Activated CD8-positive, alpha-beta memory T cell treated with anti-CD3 and anti-CD28 coated beads, Interleukin-2, amount 10 ng/mL, durations not matched to agents 7 days and 5 days (primary cell): ENCODE results near the gene DNAJC18. TPM values are rescaled to one million over a fixed set of nuclear protein-coding genes. Genes with fewer than 3 reads are reported as not detected.
A peak's percentile ranks its signal among the peaks of the same experiment; 100 is the strongest.

Experiments used
- ATAC-seq: fragments of 150-1000 bp; cut with Tn5 transposase; one replicate; pipeline ENCODE4 v1.10.0; 2021; ENCODE audit warnings: moderate library complexity
- CTCF ChIA-PET: fragments of 350-600 bp; sonication (Branson Sonifier 250); formaldehyde crosslinking; loops from one replicate; lab custom pipeline; 2021; ENCODE audit warnings: antibody characterized with exemption; lab: Charles Lee
- DNase-seq: peaks from one replicate; pipeline ENCODE4 v3.0.0-alpha.2; 2020
- H3K27ac Mint-ChIP-seq: one replicate; pipeline ENCODE4 v1.8.0; 2021; ENCODE audit warnings: mild to moderate bottlenecking, mixed read lengths
- H3K27me3 Mint-ChIP-seq: one replicate; pipeline ENCODE4 v1.8.0; 2021; ENCODE audit warnings: mixed read lengths
- H3K36me3 Mint-ChIP-seq: one replicate; pipeline ENCODE4 v1.8.0; 2021; ENCODE audit warnings: mild to moderate bottlenecking, mixed read lengths
- H3K4me1 Mint-ChIP-seq: one replicate; pipeline ENCODE4 v1.8.0; 2021; ENCODE audit warnings: mixed read lengths
- H3K4me3 Mint-ChIP-seq: one replicate; pipeline ENCODE4 v1.8.0; 2021; ENCODE audit warnings: mild to moderate bottlenecking, moderate library complexity, mixed read lengths
- H3K9me3 Mint-ChIP-seq: one replicate; pipeline ENCODE4 v1.8.0; 2022; ENCODE audit warnings: low read depth, mixed read lengths
- total RNA-seq, 2 experiments: library from RNA; stranded (reverse); gene quantifications; one replicate each; pipeline ENCODE4 v1.2.3, GENCODE V29; 2021

DNAJC18 gene
- total RNA-seq, 2 experiments from 2014 or later, result 9.2 to 25.7 TPM

DNA sequence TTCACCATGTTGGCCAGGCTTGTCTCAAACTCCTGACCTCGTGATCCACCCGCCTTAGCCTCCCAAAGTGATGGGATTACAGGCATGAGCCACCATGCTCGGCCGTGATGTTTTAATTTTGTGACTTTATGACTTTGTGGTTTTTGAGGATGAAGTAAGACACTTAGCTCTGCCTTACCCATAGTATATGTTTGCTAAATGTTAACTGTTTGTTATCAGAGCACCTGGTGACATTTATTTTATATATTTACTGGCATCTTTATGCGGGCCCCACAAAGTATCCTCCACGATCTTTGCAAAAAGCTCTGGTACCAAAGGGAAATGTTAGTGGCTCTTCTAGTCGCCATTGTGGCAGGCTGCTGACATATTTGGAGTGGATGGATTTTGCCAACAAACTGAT, 63.0 kb downstream of the DNAJC18 start:
- H3K27ac Mint-ChIP-seq, result no peak overlapping the region
- no peak for DNase-seq
- CTCF ChIA-PET, result interaction anchor here (1.0 to 2.3 kb wide), 2 partner anchors 12 to 34 kb away, joined by 4 to 6 read pairs; partner anchors contain the start of gene PAIP2
- no peak overlapping the region for H3K4me3 Mint-ChIP-seq
- peaks cover 28% of the 10 kb centered on the region for H3K4me1 Mint-ChIP-seq
- H3K27me3 Mint-ChIP-seq, result no peaks in the 10 kb centered on the region
- H3K9me3 Mint-ChIP-seq, result no peaks in the 10 kb centered on the region
- ATAC-seq, result no peak
- H3K36me3 Mint-ChIP-seq, result peaks cover 17% of the 10 kb centered on the region

DNA sequence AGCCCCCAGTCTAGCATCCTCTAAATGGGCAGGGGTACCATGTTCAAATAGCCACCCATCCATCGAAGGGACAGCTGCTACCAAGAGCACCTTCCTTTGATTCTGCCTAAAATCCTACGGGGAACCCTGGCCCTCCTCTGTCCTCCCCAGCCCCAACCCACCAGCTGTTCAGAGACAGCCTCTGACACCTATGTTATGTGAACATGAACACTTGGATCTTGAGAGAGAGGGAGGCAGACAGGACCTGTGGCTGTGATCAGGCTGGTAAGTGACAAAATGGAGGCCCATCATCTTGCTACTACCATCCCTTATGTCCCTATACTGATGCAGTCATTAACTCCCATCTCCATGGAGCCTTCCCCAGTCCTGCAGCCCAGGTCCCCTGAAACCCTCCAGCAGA, 64.4 kb downstream of the DNAJC18 start:
- ATAC-seq (no peak), DNase-seq (no peak)
- Mint-ChIP-seq H3K36me3 (peaks cover 21% of the 10 kb centered on the region), H3K4me1 (peaks cover 38% of the 10 kb centered on the region), H3K4me3 (no peak overlapping the region), H3K27ac (no peak overlapping the region), H3K9me3 (no peaks in the 10 kb centered on the region), H3K27me3 (no peaks in the 10 kb centered on the region)
- CTCF ChIA-PET, result interaction anchor here (1.2 kb wide), 1 partner anchor 29 kb away, joined by 5 read pairs; no protein-coding TSS in a partner anchor

DNA sequence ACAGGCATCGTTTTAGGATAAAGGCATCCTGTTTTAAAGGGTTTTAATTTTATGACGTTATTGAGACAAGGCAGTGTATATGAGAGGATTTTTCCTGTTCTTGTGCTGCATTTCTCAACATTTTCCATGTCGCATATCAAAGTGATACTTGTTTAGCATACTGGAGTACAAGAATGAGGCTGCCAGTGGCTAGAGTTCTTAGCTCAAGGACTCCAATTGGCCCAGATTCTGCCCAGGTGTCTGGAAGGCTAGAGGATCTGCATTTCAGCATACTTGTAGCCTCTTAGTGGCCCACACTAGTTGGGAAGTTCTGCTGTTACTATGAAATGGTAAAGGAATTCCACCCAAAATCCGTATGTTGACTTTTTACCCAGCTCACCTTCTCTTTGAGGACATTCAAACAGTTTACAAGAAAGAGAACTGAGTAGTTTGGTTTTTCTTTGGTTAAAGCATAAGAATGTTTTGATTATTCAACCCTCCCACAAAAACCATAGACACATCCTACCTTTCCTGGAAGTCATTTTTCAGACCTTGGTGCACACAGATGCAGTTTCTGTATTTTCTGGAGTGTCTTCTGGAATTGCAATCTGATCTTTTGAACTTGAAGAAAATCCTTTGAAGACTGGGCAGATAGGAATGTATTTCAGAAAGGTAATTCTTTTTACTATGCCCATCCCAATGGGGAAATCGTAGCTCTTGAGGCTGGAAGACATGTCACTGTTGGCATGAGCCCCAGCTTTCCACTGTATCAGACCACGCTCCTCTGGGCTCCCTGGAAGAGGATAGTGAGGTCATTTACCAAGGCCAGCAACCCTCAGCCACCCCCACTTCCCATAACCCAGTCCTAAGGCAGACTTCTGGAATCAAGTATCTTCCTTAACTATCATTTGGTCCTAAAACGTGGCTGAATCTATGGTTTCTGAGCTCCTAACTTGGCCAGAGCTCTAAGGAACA, 67.6 kb downstream of the DNAJC18 start:
- CTCF ChIA-PET, result interaction anchor here (1.0 to 2.0 kb wide), 3 partner anchors 12 to 40 kb away, joined by 3 to 4 read pairs (median 3); partner anchors contain the start of gene PAIP2
- no peak for DNase-seq
- Mint-ChIP-seq H3K4me1 (peaks cover 30% of the 10 kb centered on the region), H3K27ac (peak overlapping the region; percentile 76), H3K9me3 (no peaks in the 10 kb centered on the region), H3K27me3 (no peaks in the 10 kb centered on the region), H3K4me3 (peak overlapping the region; percentile 21), H3K36me3 (peaks cover 23% of the 10 kb centered on the region)
- peak; percentile 54 for ATAC-seq

DNA sequence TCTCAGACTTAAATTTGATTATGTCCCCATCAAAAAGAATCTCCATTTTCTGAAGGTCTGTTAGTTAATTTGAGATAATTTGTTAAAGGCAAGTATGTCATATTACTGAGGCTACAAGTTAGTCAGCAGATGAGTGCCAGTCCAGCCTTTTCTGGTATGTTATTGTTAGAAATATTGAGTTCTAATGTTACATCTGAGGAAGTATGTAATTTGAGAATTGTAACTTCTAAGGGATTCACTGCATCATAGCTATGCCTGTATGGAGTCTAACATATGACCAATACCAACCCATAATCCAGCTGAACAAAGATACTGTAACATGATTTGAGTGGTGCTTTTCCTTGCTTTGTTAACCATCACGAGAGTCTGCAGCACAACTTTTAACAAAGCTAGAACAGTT, 70.1 kb downstream of the DNAJC18 start:
- CTCF ChIA-PET, result interaction anchor here (0.9 to 4.6 kb wide), 7 partner anchors 15 to 118 kb away, joined by 3 to 14 read pairs (median 5); partner anchors contain the start of gene PAIP2
- Mint-ChIP-seq H3K27ac (no peak overlapping the region), H3K27me3 (no peaks in the 10 kb centered on the region), H3K9me3 (no peaks in the 10 kb centered on the region), H3K36me3 (peaks cover 40% of the 10 kb centered on the region), H3K4me1 (peaks cover 30% of the 10 kb centered on the region), H3K4me3 (no peak overlapping the region)
- ATAC-seq (no peak), DNase-seq (no peak)

DNA sequence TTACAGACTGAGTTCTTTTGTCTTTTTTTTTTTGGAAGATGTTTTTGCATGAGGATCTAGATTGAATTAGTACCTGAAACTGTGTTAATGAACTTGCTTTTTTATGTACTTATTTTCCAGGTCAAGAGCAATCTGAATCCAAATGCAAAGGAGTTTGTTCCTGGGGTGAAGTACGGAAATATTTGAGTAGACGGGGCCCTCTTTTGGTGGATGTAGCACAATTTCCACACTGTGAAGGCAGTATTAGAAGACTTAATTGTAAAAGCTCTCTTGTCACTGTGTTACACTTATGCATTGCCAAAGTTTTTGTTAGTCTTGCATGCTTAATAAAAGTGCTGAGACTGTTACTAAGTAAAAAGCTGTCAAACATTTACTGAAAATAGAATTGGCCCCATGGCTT, 70.7 kb downstream of the DNAJC18 start:
- CTCF ChIA-PET, result interaction anchor here (0.8 to 4.6 kb wide), 5 partner anchors 16 to 118 kb away, joined by 3 to 14 read pairs (median 5); partner anchors contain the start of gene PAIP2
- Mint-ChIP-seq H3K4me3 (no peak overlapping the region), H3K27ac (no peak overlapping the region), H3K9me3 (no peaks in the 10 kb centered on the region), H3K27me3 (no peaks in the 10 kb centered on the region), H3K36me3 (peaks cover 43% of the 10 kb centered on the region), H3K4me1 (peaks cover 31% of the 10 kb centered on the region)
- DNase-seq, result no peak
- no peak for ATAC-seq

DNA sequence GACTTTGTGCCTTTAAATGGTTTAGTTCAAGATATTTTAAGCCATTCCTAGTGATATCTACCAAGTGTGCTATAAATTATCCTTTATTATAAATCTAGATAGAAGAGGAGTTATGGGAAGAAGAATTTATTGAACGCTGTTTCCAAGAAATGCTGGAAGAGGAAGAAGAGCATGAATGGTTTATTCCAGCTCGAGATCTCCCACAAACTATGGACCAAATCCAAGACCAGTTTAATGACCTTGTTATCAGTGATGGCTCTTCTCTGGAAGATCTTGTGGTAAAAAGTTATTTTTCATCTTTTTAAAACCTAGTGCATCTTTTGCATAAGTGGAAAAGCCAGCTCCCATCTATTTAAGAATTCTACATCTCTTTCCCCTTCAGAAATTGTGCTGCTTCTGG, 74.9 kb downstream of the DNAJC18 start:
- Mint-ChIP-seq H3K4me3 (no peak overlapping the region), H3K4me1 (peaks cover 14% of the 10 kb centered on the region), H3K36me3 (peaks cover 38% of the 10 kb centered on the region), H3K27ac (no peak overlapping the region), H3K9me3 (no peaks in the 10 kb centered on the region), H3K27me3 (no peaks in the 10 kb centered on the region)
- DNase-seq (no peak), ATAC-seq (no peak)
- CTCF ChIA-PET, result interaction anchor here (0.9 kb wide), 1 partner anchor 23 kb away, joined by 4 read pairs; no protein-coding TSS in a partner anchor

DNA sequence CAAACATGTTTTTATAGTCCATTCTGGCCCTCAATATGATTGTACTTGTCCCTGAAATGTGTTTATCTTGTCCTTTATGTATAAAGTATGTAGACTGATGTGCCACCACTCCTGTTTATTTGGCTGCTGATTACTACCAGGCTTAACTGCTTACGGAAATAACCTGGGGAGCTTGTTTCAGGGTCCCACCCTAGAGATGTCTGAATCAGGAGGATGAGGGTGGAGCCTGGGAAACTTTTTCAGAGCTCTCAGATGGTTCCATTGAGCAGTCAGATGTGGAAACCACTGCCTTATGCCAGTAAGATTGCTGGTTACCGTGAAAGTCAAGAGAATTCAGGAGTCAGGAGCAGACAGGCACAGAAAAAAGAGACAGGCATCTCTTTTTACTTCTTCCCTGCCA, 75.4 kb downstream of the DNAJC18 start:
- no peak for DNase-seq
- Mint-ChIP-seq H3K9me3 (no peaks in the 10 kb centered on the region), H3K4me3 (no peak overlapping the region), H3K4me1 (peaks cover 14% of the 10 kb centered on the region), H3K27me3 (no peaks in the 10 kb centered on the region), H3K36me3 (peaks cover 40% of the 10 kb centered on the region), H3K27ac (no peak overlapping the region)
- no peak for ATAC-seq
- CTCF ChIA-PET, result interaction anchor here (0.7 kb wide), 1 partner anchor 18 kb away, joined by 3 read pairs; no protein-coding TSS in a partner anchor

DNA sequence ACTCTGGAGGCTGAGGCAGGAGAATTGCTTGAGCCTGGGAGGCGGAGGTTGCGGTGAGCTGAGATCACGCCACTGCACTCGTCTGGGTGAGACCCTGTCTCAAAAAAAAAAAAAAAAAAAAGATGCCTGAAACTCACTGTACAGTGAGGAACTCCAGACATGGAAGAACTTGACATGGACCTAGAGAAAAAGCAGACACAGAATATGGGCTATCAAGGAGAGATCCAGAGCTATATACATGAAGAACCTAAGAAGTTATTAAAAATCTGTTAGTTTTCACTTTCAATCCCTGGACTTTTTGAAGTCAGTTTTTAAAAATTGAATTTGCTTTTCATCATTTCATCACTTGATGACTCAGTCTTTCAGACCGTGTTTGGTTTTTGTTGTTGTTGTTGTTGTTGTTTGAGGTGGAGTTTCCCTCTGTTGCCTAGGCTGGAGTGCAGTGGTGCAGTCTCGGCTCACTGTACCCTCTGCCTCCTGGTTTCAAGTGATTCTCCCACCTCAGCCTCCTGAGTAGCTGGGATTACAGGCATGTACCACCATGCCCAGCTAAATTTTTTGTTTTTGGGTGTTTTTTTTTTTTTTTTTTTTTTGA, 77.4 kb downstream of the DNAJC18 start:
- Mint-ChIP-seq H3K4me1 (peaks cover 22% of the 10 kb centered on the region), H3K27me3 (no peaks in the 10 kb centered on the region), H3K27ac (peak overlapping the region; percentile 56), H3K9me3 (no peaks in the 10 kb centered on the region), H3K4me3 (no peak overlapping the region), H3K36me3 (peaks cover 43% of the 10 kb centered on the region)
- DNase-seq (no peak), ATAC-seq (peak; percentile 20)
- CTCF ChIA-PET, result interaction anchor here (1.0 kb wide), 1 partner anchor 159 kb away, joined by 3 read pairs; no protein-coding TSS in a partner anchor

DNA sequence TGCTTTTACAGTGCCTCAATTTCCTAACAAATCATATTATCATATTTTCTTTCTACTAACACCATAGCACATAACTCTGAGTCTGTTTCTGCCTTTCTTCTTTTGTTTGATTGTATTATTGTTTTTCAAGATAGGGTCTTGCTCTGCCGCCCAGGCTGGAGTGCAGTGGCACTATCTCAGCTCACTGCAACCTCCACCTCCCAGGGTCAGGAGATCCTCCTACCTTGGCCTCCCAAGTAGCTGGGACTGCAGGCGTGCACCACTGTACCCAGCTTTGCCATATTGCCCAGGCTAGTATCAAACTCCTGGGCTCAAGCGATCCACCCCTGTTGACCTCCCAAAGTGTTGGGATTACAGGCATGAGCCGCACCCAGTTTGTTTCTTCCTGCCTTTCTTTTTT, 78.9 kb downstream of the DNAJC18 start:
- Mint-ChIP-seq H3K27ac (no peak overlapping the region), H3K4me3 (no peak overlapping the region), H3K9me3 (no peaks in the 10 kb centered on the region), H3K4me1 (peaks cover 25% of the 10 kb centered on the region), H3K36me3 (peaks cover 33% of the 10 kb centered on the region), H3K27me3 (no peaks in the 10 kb centered on the region)
- ATAC-seq, result no peak
- no peak for DNase-seq
- CTCF ChIA-PET, result no interaction called here

Other genes starting within 250 kb of the DNAJC18 start
- gene SIL1, start 241.2 kb downstream of the DNAJC18 start, total RNA-seq, result 10 to 100 TPM; 23.9 to 24.5 TPM
- gene MATR3, start 145.8 kb downstream of the DNAJC18 start, total RNA-seq, result 100 to 1,000 TPM; 149 to 195 TPM
- 100 to 1,000 TPM in 1 of 2 experiments, 10 to 100 TPM in 1; 83.4 to 112 TPM for gene PAIP2, start 97.7 kb downstream of the DNAJC18 start, total RNA-seq
- 1 to 10 TPM; 1.9 to 2.5 TPM for gene SLC23A1, start 56.2 kb downstream of the DNAJC18 start, total RNA-seq
- gene MZB1, start 49.6 kb downstream of the DNAJC18 start, total RNA-seq, result 10 to 100 TPM; 51.7 to 61.1 TPM
- 10 to 100 TPM in 1 of 2 experiments, 1 to 10 TPM in 1; 6.3 to 10.9 TPM for gene PROB1, start 44.4 kb downstream of the DNAJC18 start, total RNA-seq
- gene SPATA24, start 35.4 kb downstream of the DNAJC18 start, total RNA-seq, result 1 to 10 TPM; 5.8 to 6.2 TPM
- gene ECSCR, start 23.2 kb upstream of the DNAJC18 start, total RNA-seq, result under 1 TPM; 0.28 to 0.29 TPM
- under 1 TPM; 0.07 to 0.26 TPM for gene SMIM33, start 31.5 kb upstream of the DNAJC18 start, total RNA-seq
- 100 to 1,000 TPM; 103 to 115 TPM for gene STING1, start 43.2 kb upstream of the DNAJC18 start, total RNA-seq
- 100 to 1,000 TPM; 201 to 244 TPM for gene UBE2D2, start 121.8 kb upstream of the DNAJC18 start, total RNA-seq
- 1 to 10 TPM; 1.8 to 4.1 TPM for gene CXXC5, start 208.8 kb upstream of the DNAJC18 start, total RNA-seq